Neural cell (in vitro differentiated cells): ENCODE results near the gene TIMM22. TPM values are rescaled to one million over a fixed set of nuclear protein-coding genes. Genes with fewer than 3 reads are reported as not detected.

Experiments
- H2AFZ ChIP-seq: fragments of 200-600, 300-800 bp; sonication (generic), shearing (Covaris generic); 2 replicates; pipeline ENCODE4 v1.6.0; 2014; ENCODE audit warnings: low read depth, mild to moderate bottlenecking, antibody characterized with exemption, low read length, moderate library complexity
- H3F3A ChIP-seq: fragments of 200-600 bp; shearing (Covaris generic); 2 replicates; pipeline ENCODE4 v1.6.1; 2016; ENCODE audit warnings: mild to moderate bottlenecking, moderate library complexity, mixed read lengths, antibody characterized with exemption, low read length; ENCODE audit not compliant: insufficient read depth, poor library complexity, severe bottlenecking
- H3K27ac ChIP-seq: fragments of 200-600, 300-800 bp; sonication (generic), shearing (Covaris generic); 2 replicates; pipeline ENCODE4 v1.5.1; 2014; ENCODE audit warnings: mild to moderate bottlenecking, low read length, moderate library complexity
- H3K27me3 ChIP-seq: fragments of 300-800, 200-600 bp; sonication (generic), shearing (Covaris generic); 2 replicates; pipeline ENCODE4 v1.6.0; 2014; ENCODE audit warnings: mild to moderate bottlenecking, low read depth, low read length, moderate library complexity; ENCODE audit not compliant: insufficient read depth
- H3K36me3 ChIP-seq: fragments of 300-800, 200-600 bp; sonication (generic), shearing (Covaris generic); 2 replicates; pipeline ENCODE4 v1.5.1; 2014; ENCODE audit warnings: mild to moderate bottlenecking, antibody characterized with exemption, low read length, moderate library complexity; ENCODE audit not compliant: insufficient read depth
- H3K4me2 ChIP-seq: fragments of 300-800, 200-600 bp; sonication (generic), shearing (Covaris generic); 2 replicates; pipeline ENCODE4 v1.6.0; 2014; ENCODE audit warnings: mild to moderate bottlenecking, low read length
- H3K4me3 ChIP-seq: fragments of 300-800, 200-600 bp; sonication (generic), shearing (Covaris generic); 2 replicates; pipeline ENCODE4 v1.5.1; 2014; ENCODE audit warnings: mild to moderate bottlenecking, low read length, moderate library complexity
- H3K79me2 ChIP-seq: fragments of 200-600 bp; shearing (Covaris generic); replicated peaks from 2 replicates; pipeline ENCODE4 v1.6.0; 2014; ENCODE audit warnings: mild to moderate bottlenecking, low read length, moderate library complexity; ENCODE audit not compliant: insufficient read depth
- H3K9ac ChIP-seq: fragments of 300-800, 200-600 bp; sonication (generic), shearing (Covaris generic); 2 replicates; pipeline ENCODE4 v1.6.1; 2016; ENCODE audit warnings: mild to moderate bottlenecking, low read length, mixed read lengths
- H3K9me2 ChIP-seq: fragments of 200-600 bp; shearing (Covaris generic); 2 replicates; pipeline ENCODE4 v1.6.1; 2016; ENCODE audit warnings: mild to moderate bottlenecking, low read length, mixed read lengths; ENCODE audit not compliant: insufficient read depth
- H3K9me3 ChIP-seq: fragments of 200-600, 300-800 bp; sonication (generic), shearing (Covaris generic); 2 replicates; pipeline ENCODE4 v1.6.1; 2016; ENCODE audit warnings: mild to moderate bottlenecking, mixed run types, low read length, moderate library complexity, mixed read lengths
- H4K20me1 ChIP-seq: fragments of 200-600 bp; shearing (Covaris generic); 2 replicates; pipeline ENCODE4 v1.6.1; 2016; ENCODE audit warnings: mild to moderate bottlenecking, mixed run types; ENCODE audit not compliant: insufficient read depth
- CTCF ChIP-seq: fragments of 450-650 bp; IDR thresholded peaks from 2 replicates; pipeline ENCODE4 v1.5.1; 2014; ENCODE audit warnings: antibody characterized with exemption, mild to moderate bottlenecking, moderate library complexity; ENCODE audit not compliant: poor library complexity, severe bottlenecking
- EP300 ChIP-seq: fragments of 450-650 bp; conservative IDR thresholded peaks from 2 replicates; pipeline ENCODE4 v1.6.1; 2014; ENCODE audit warnings: antibody characterized with exemption, mild to moderate bottlenecking, moderate library complexity; ENCODE audit not compliant: poor library complexity, severe bottlenecking
- EZH2 ChIP-seq: fragments of 200-600, 300-800 bp; shearing (Covaris generic), sonication (generic); IDR thresholded peaks from 2 replicates; pipeline ENCODE4 v1.6.1; 2014; ENCODE audit warnings: antibody characterized with exemption, low read length, borderline replicate concordance, mild to moderate bottlenecking; ENCODE audit not compliant: insufficient read depth, poor library complexity, severe bottlenecking
- MXI1 ChIP-seq: fragments of 450-650 bp; conservative IDR thresholded peaks from 2 replicates; pipeline ENCODE4 v1.6.1; 2014; ENCODE audit warnings: antibody characterized with exemption, mild to moderate bottlenecking; ENCODE audit not compliant: poor library complexity, severe bottlenecking
- POLR2AphosphoS5 ChIP-seq: IDR thresholded peaks from 2 replicates; pipeline ENCODE4 v1.6.1; 2012
- RAD21 ChIP-seq: fragments of 450-650 bp; conservative IDR thresholded peaks from 2 replicates; pipeline ENCODE4 v1.6.1; 2014; ENCODE audit warnings: antibody characterized with exemption, mild to moderate bottlenecking, moderate library complexity
- REST ChIP-seq: IDR thresholded peaks from 2 replicates; pipeline ENCODE4 v1.6.1; 2012; ENCODE audit warnings: borderline replicate concordance
- SMC3 ChIP-seq: fragments of 450-650 bp; conservative IDR thresholded peaks from 2 replicates; pipeline ENCODE4 v1.6.1; 2014; ENCODE audit warnings: antibody characterized with exemption, mild to moderate bottlenecking, moderate library complexity; ENCODE audit not compliant: poor library complexity
- TAF1 ChIP-seq: IDR thresholded peaks from 2 replicates; pipeline ENCODE4 v1.6.1; 2012; ENCODE audit warnings: low read depth
- polyA plus RNA-seq: library from polyadenylated mRNA; depleted of rRNA; stranded (reverse); fragments of >200 nt; gene quantifications from 2 replicates; pipeline ENCODE4 v1.2.3, GENCODE V29; 2014

Gene TIMM22
- polyA plus RNA-seq, 1 donor from 2014 or later: 16.7 TPM

GRCh38 chr17:1012823-1013728, 16.1 kb downstream of the TIMM22 start:
- no peak overlapping the region for H2AFZ ChIP-seq

More at GRCh38 chr17:1012823-1013728, 16.1 kb downstream of the TIMM22 start:
- H3K79me2 ChIP-seq: no peaks in the 10 kb centered on the region
- no peaks in the 10 kb centered on the region for H4K20me1 ChIP-seq
- H3K27me3 ChIP-seq: no peaks in the 10 kb centered on the region
- H3F3A ChIP-seq: no peaks in the 10 kb centered on the region
- no peaks in the 10 kb centered on the region for H3K9me3 ChIP-seq
- TF ChIP-seq MXI1: no peak
- no peak for TF ChIP-seq RAD21
- TF ChIP-seq EP300: no peak
- TF ChIP-seq CTCF: no peak
- no peak for TF ChIP-seq REST
- TF ChIP-seq EZH2: no peak
- TF ChIP-seq POLR2AphosphoS5: no peak
- TF ChIP-seq TAF1: no peak
- no peak for TF ChIP-seq SMC3
- H3K9me2 ChIP-seq: no peaks in the 10 kb centered on the region
- H3K9ac ChIP-seq: no peak overlapping the region
- H3K36me3 ChIP-seq: no peaks in the 10 kb centered on the region
- no peak overlapping the region for H3K4me2 ChIP-seq
- H3K4me3 ChIP-seq: no peak overlapping the region
- no peak overlapping the region for H3K27ac ChIP-seq
